H9 (cell line): ENCODE results near the gene PLK1. TPM values are rescaled to one million over a fixed set of nuclear protein-coding genes. Genes with fewer than 3 reads are reported as not detected.

ENCODE experiments used
- DNase-seq: peaks from one replicate; pipeline ENCODE4 v3.0.0-alpha.2; 2017
- H2AFZ ChIP-seq: one replicate; pipeline ENCODE4 v1.6.1; 2013; ENCODE audit warnings: mild to moderate bottlenecking, low read length, control low read depth, moderate library complexity
- H2AK5ac ChIP-seq: 2 replicates; pipeline ENCODE4 v1.6.1; 2013; ENCODE audit warnings: low read length, control low read depth, mixed read lengths; ENCODE audit not compliant: insufficient read length
- H2BK120ac ChIP-seq: one replicate; pipeline ENCODE4 v1.6.1; 2013; ENCODE audit warnings: low read depth, mild to moderate bottlenecking, low read length, control low read depth, inconsistent platforms; ENCODE audit not compliant: poor library complexity, severe bottlenecking
- H2BK12ac ChIP-seq: 2 replicates; pipeline ENCODE4 v1.6.1; 2013; ENCODE audit warnings: low read length, control low read depth, mixed read lengths, low read depth; ENCODE audit not compliant: insufficient read length
- H2BK15ac ChIP-seq: 2 replicates; pipeline ENCODE4 v1.6.1; 2013; ENCODE audit warnings: low read depth, low read length, control low read depth
- H2BK20ac ChIP-seq: one replicate; pipeline ENCODE4 v1.6.1; 2013; ENCODE audit warnings: low read depth, mild to moderate bottlenecking, low read length, control low read depth, inconsistent platforms; ENCODE audit not compliant: poor library complexity, severe bottlenecking
- H2BK5ac ChIP-seq: 2 replicates; pipeline ENCODE4 v1.6.1; 2013; ENCODE audit warnings: low read length, control low read depth, mixed read lengths; ENCODE audit not compliant: insufficient read length
- H3K14ac ChIP-seq: 2 replicates; pipeline ENCODE4 v1.6.1; 2013; ENCODE audit warnings: low read length, control low read depth; ENCODE audit not compliant: insufficient read depth
- H3K18ac ChIP-seq: 2 replicates; pipeline ENCODE4 v1.6.1; 2013; ENCODE audit warnings: low read depth, mild to moderate bottlenecking, mixed read lengths, low read length, control low read depth; ENCODE audit not compliant: insufficient read length
- H3K23ac ChIP-seq: 2 replicates; pipeline ENCODE4 v1.6.1; 2013; ENCODE audit warnings: low read length, control low read depth, mixed read lengths, low read depth; ENCODE audit not compliant: insufficient read length
- H3K23me2 ChIP-seq: 2 replicates; pipeline ENCODE4 v1.6.1; 2013; ENCODE audit warnings: low read depth, mild to moderate bottlenecking, mixed read lengths, low read length, control low read depth; ENCODE audit not compliant: insufficient read length, poor library complexity, severe bottlenecking
- H3K27ac ChIP-seq: 2 replicates; pipeline ENCODE4 v1.5.1; 2013; ENCODE audit warnings: low read length, control low read depth, mixed read lengths, low read depth; ENCODE audit not compliant: insufficient read length
- H3K27me3 ChIP-seq: 2 replicates; pipeline ENCODE4 v1.6.1; 2013; ENCODE audit warnings: low read length, control low read depth, inconsistent platforms; ENCODE audit not compliant: insufficient read depth
- H3K4ac ChIP-seq: 2 replicates; pipeline ENCODE4 v1.6.1; 2013; ENCODE audit warnings: low read depth, mild to moderate bottlenecking, control low read depth, inconsistent platforms, low read length, moderate library complexity
- H3K4me1 ChIP-seq: 2 replicates; pipeline ENCODE4 v1.6.1; 2013; ENCODE audit warnings: low read length, control low read depth, inconsistent platforms; ENCODE audit not compliant: insufficient read depth
- H3K4me2 ChIP-seq: 2 replicates; pipeline ENCODE4 v1.6.1; 2013; ENCODE audit warnings: low read length, control low read depth, mixed read lengths; ENCODE audit not compliant: insufficient read length, insufficient read depth
- H3K56ac ChIP-seq: 2 replicates; pipeline ENCODE4 v1.6.1; 2013; ENCODE audit warnings: low read depth, mild to moderate bottlenecking, mixed read lengths, low read length, control low read depth; ENCODE audit not compliant: insufficient read length
- H3K79me1 ChIP-seq: 2 replicates; pipeline ENCODE4 v1.6.1; 2013; ENCODE audit warnings: low read depth, mild to moderate bottlenecking, moderate library complexity, low read length, control low read depth, inconsistent platforms; ENCODE audit not compliant: insufficient read depth, poor library complexity, severe bottlenecking
- H3K79me2 ChIP-seq: 2 replicates; pipeline ENCODE4 v1.6.1; 2013; ENCODE audit warnings: low read length, control low read depth, inconsistent platforms; ENCODE audit not compliant: insufficient read depth
- H3K9ac ChIP-seq: 2 replicates; pipeline ENCODE4 v1.6.1; 2013; ENCODE audit warnings: low read length, control low read depth, mixed read lengths; ENCODE audit not compliant: insufficient read length; ENCODE audit errors: extremely low read depth
- H3K9me3 ChIP-seq: one replicate; pipeline ENCODE4 v1.6.1; 2013; ENCODE audit warnings: low read depth, low read length, inconsistent platforms; ENCODE audit not compliant: control insufficient read depth
- H3T11ph ChIP-seq: one replicate; pipeline ENCODE4 v1.6.1; 2013; ENCODE audit warnings: mild to moderate bottlenecking, low read length, control low read depth, inconsistent platforms
- H4K20me1 ChIP-seq: one replicate; pipeline ENCODE4 v1.6.1; 2013; ENCODE audit not compliant: control insufficient read depth, insufficient read length, insufficient read depth
- H4K5ac ChIP-seq: 2 replicates; pipeline ENCODE4 v1.6.1; 2013; ENCODE audit warnings: low read depth, mild to moderate bottlenecking, mixed read lengths, low read length, control low read depth; ENCODE audit not compliant: insufficient read length
- H4K8ac ChIP-seq: replicated peaks from 2 replicates; pipeline ENCODE4 v1.6.1; 2013; ENCODE audit warnings: low read length, control low read depth, mixed read lengths, low read depth; ENCODE audit not compliant: insufficient read length
- H4K91ac ChIP-seq: 2 replicates; pipeline ENCODE4 v1.6.1; 2013; ENCODE audit warnings: low read depth, mild to moderate bottlenecking, moderate library complexity, mixed read lengths, low read length, control low read depth; ENCODE audit not compliant: insufficient read length
- H3K27ac Mint-ChIP-seq, 3 experiments: 2 replicates in 2 of 3; 3 replicates in 1 of 3; pipeline ENCODE4 v1.8.0; 2020 to 2021; ENCODE audit warnings: mixed read lengths in 3 of 3, mild to moderate bottlenecking in 1 of 3, moderate library complexity in 1 of 3
- H3K27me3 Mint-ChIP-seq: 2 replicates; pipeline ENCODE4 v1.8.0; 2021; ENCODE audit warnings: low read depth, mild to moderate bottlenecking, moderate library complexity, mixed read lengths
- H3K36me3 Mint-ChIP-seq, 3 experiments: 2 replicates in 2 of 3; 3 replicates in 1 of 3; pipeline ENCODE4 v1.8.0; 2020 to 2021; ENCODE audit warnings: low read depth in 3 of 3, mixed read lengths in 3 of 3; ENCODE audit not compliant: insufficient read depth in 1 of 3
- H3K4me1 Mint-ChIP-seq, 2 experiments: 2 replicates each; pipeline ENCODE4 v1.8.0; 2020; ENCODE audit warnings: mixed read lengths in 2 of 2
- H3K4me3 Mint-ChIP-seq, 2 experiments: 2 replicates in 1 of 2; 3 replicates in 1 of 2; pipeline ENCODE4 v1.8.0; 2020 to 2021; ENCODE audit warnings: mild to moderate bottlenecking in 2 of 2, mixed read lengths in 2 of 2, moderate library complexity in 1 of 2
- H3K9me3 Mint-ChIP-seq, 2 experiments: 2 replicates in 1 of 2; 3 replicates in 1 of 2; pipeline ENCODE4 v1.8.0; 2020; ENCODE audit warnings: mild to moderate bottlenecking in 2 of 2, mixed read lengths in 2 of 2, moderate library complexity in 1 of 2
- WGBS: extraction: QIAGEN DNeasy Blood & Tissue Kit; methylation state at CpG from one replicate; pipeline ENCODE4 v1.1.7; 2013; ENCODE audit warnings: missing lambda C conversion rate, low lambda C conversion rate, mixed read lengths; ENCODE audit not compliant: insufficient read length; ENCODE audit errors: extremely low coverage; 5-methylcytosine and 5-hydroxymethylcytosine counted together
- total RNA-seq: library from RNA; stranded (reverse); gene quantifications from 2 replicates; pipeline ENCODE4 v1.2.1, GENCODE V29; 2021
- TF ChIP-seq, protein P1 (sequence below): fragments of 200-600 bp; sonication (generic); conservative IDR thresholded peaks from 3 replicates; pipeline ENCODE4 v1.8.0; 2021; ENCODE audit warnings: antibody characterized with exemption, mild to moderate bottlenecking

PLK1 gene
- total RNA-seq, 1 experiment from 2014 or later, result 140 TPM

GRCh38 chr16:23701045-23701444, 22.4 kb downstream of the PLK1 start:
- H3K27ac Mint-ChIP-seq, result no peak overlapping the region
- Histone ChIP-seq H3K4me2 (peak overlapping the region; percentile 9), H2BK5ac (no peak overlapping the region), H3K4ac (no peak overlapping the region), H3K18ac (no peak overlapping the region), H3K9me3 (no peaks in the 10 kb centered on the region), H2BK20ac (no peak overlapping the region), H3K56ac (no peak overlapping the region), H3K23ac (no peak overlapping the region), H3K79me2 (no peaks in the 10 kb centered on the region), H4K91ac (no peak overlapping the region), H3K9ac (no peak overlapping the region), H2BK15ac (no peak overlapping the region), H4K8ac (no peak overlapping the region), H3K14ac (no peak overlapping the region), H2BK12ac (no peak overlapping the region), H3K4me1 (no peaks in the 10 kb centered on the region), H2AK5ac (no peak overlapping the region), H3K27ac (no peak overlapping the region), H4K5ac (no peak overlapping the region), H3K27me3 (no peaks in the 10 kb centered on the region), H3K79me1 (no peaks in the 10 kb centered on the region), H3T11ph (no peak overlapping the region), H4K20me1 (no peaks in the 10 kb centered on the region), H2AFZ (no peak overlapping the region), H2BK120ac (no peak overlapping the region), H3K23me2 (no peaks in the 10 kb centered on the region)
- no peak for DNase-seq
- peaks cover 11 to 13% of the 10 kb centered on the region in 2 experiments for H3K4me1 Mint-ChIP-seq
- H3K36me3 Mint-ChIP-seq, result peaks cover 4 to 12% (median 4%) of the 10 kb centered on the region in 3 experiments
- no CpG with 5 or more reads among the region's 8 CpGs for WGBS
- TF ChIP-seq, protein P1, sequence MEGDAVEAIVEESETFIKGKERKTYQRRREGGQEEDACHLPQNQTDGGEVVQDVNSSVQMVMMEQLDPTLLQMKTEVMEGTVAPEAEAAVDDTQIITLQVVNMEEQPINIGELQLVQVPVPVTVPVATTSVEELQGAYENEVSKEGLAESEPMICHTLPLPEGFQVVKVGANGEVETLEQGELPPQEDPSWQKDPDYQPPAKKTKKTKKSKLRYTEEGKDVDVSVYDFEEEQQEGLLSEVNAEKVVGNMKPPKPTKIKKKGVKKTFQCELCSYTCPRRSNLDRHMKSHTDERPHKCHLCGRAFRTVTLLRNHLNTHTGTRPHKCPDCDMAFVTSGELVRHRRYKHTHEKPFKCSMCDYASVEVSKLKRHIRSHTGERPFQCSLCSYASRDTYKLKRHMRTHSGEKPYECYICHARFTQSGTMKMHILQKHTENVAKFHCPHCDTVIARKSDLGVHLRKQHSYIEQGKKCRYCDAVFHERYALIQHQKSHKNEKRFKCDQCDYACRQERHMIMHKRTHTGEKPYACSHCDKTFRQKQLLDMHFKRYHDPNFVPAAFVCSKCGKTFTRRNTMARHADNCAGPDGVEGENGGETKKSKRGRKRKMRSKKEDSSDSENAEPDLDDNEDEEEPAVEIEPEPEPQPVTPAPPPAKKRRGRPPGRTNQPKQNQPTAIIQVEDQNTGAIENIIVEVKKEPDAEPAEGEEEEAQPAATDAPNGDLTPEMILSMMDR, result no peak
- H3K9me3 Mint-ChIP-seq, result peaks cover 5 to 8% of the 10 kb centered on the region in 2 experiments
- no peak overlapping the region for H3K4me3 Mint-ChIP-seq
- peaks cover 10% of the 10 kb centered on the region for H3K27me3 Mint-ChIP-seq
